ENCODE results near the gene LIPI. TPM values are rescaled to one million over a fixed set of nuclear protein-coding genes. Genes with fewer than 3 reads are reported as not detected.
"Not testable (repeated sequence)": the region's sequence is repeated elsewhere in the genome, so short reads cannot be mapped to it uniquely, and the experiment has no call there.

The LIPI gene
- total RNA-seq, 4 donors from 2014 or later: not detected

- no peak for TF ChIP-seq CTCF (IDR thresholded peaks at IDR 0.05)
- no peak for TF ChIP-seq POLR2A (IDR thresholded peaks at IDR 0.05)
- H3K4me3 ChIP-seq (ENCODE audit: low read depth, poor library complexity, severe bottlenecking): no peak overlapping the region
- peak in 1 of 2 donors; percentile 72 for DNase-seq (ENCODE audit: low spot score in 2 of 2)
- intact Hi-C loops (cut with DNase I; ENCODE audit: low total_unique reads): no loop called here
- 95 to 97% methylated on average over 41 to 44 of the region's 44 CpGs for WGBS, 2 donors
Measured at GRCh38 chr21:14071902-14072734, 138.6 kb downstream of the LIPI start.

GRCh38 chr21:14070968-14071367 is 139.8 kb downstream of the LIPI start:
- intact Hi-C loops (cut with DNase I; ENCODE audit: low total_unique reads): no loop called here
- TF ChIP-seq POLR2A (IDR thresholded peaks at IDR 0.05) (no peak), CTCF (IDR thresholded peaks at IDR 0.05) (no peak)
- DNase-seq (ENCODE audit: low spot score in 2 of 2): peak in 1 of 2 donors; percentile 66
- H3K4me3 ChIP-seq (ENCODE audit: low read depth, poor library complexity, severe bottlenecking): no peak overlapping the region
- WGBS, 2 donors: 98% methylated on average over 16 of the region's 16 CpGs

GRCh38 chr21:14070049-14070893 is 140.5 kb downstream of the LIPI start:
- H3K4me3 ChIP-seq (ENCODE audit: low read depth, poor library complexity, severe bottlenecking): no peak overlapping the region
- TF ChIP-seq CTCF (IDR thresholded peaks at IDR 0.05): no peak
- TF ChIP-seq POLR2A (IDR thresholded peaks at IDR 0.05): no peak
- intact Hi-C loops (cut with DNase I; ENCODE audit: low total_unique reads): no loop called here
- DNase-seq (ENCODE audit: low spot score in 2 of 2): peak in 1 of 2 donors; percentile 69
- WGBS, 2 donors: 97% methylated on average over 39 to 46 of the region's 46 CpGs

DNA sequence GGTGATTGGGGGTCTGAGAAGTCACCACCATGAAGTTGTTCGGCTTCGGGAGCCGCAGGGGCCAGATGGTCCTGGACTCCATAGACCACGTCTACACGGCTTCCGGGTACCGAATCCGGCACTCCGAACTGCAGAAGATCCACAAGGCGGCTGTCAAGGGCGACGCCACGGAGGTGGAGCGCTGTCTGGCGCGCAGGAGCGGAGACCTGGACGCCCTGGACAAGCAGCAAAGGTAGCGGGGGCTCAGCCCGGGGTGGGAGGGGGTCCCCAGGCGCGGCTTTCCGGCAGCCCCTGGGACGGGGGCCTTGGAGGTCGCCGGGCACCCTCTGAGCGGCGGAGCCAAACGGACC is 146.5 kb downstream of the LIPI start:
- TF ChIP-seq CTCF (IDR thresholded peaks at IDR 0.05) (no peak), POLR2A (IDR thresholded peaks at IDR 0.05) (no peak)
- WGBS, 2 donors: 86 to 94% methylated on average over 29 of the region's 29 CpGs
- peak in 1 of 2 donors; percentile 72 for DNase-seq (ENCODE audit: low spot score in 2 of 2)
- H3K4me3 ChIP-seq (ENCODE audit: low read depth, poor library complexity, severe bottlenecking): no peak overlapping the region
- intact Hi-C loops (cut with DNase I; ENCODE audit: low total_unique reads): no loop called here

- H3K4me3 ChIP-seq (ENCODE audit: low read depth, poor library complexity, severe bottlenecking); intact Hi-C loops (cut with DNase I; ENCODE audit: low total_unique reads): not testable (repeated sequence)
- DNase-seq (ENCODE audit: low spot score in 2 of 2): peak in 1 of 2 donors; percentile 70
- 94 to 96% methylated on average over 49 to 57 of the region's 57 CpGs for WGBS, 2 donors
Measured at GRCh38 chr21:14063620-14064295, 147.0 kb downstream of the LIPI start.

DNA sequence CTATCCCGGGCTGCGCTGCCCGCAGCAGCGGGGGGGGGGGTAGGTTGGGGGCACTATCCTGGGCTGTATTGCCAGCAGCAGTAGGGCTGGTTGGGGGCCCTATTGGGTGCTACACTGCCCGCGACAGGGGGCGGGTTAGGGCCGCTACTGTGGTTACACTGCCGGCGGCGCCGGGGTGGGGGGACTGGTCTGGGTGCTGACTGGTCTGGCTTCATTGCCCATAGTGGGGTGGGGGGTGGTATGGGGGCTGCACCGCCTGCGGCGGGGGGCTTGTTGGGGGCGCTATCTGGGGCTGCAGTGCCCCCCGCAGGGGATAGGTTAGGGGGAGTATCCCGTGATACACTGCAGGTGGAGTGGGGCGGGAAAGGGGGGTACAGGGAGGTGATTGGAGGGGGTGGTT is 148.1 kb downstream of the LIPI start:
- H3K4me3 ChIP-seq (ENCODE audit: low read depth, poor library complexity, severe bottlenecking); intact Hi-C loops (cut with DNase I; ENCODE audit: low total_unique reads); DNase-seq (ENCODE audit: low spot score in 2 of 2): not testable (repeated sequence)
- 99% methylated on average over 7 of the region's 19 CpGs for WGBS, 2 donors

DNA sequence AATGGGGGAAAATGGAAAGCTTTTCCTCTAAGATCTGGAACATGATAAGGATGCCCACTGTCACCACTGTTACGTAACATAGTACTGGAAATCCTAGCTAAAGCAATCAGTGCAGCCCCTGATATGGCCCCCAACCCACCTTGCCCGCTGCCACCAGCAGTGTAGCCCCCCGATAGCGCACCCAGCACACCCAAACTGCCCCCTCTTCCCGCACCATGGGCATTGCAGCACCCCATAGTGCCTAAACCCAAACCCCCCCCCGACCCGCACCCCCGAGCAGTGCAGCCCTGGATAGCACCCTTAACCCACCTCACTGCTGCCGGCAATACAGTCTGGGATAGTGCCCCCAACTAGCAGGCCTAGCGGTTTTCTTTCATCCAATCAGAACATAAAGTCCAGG is 148.9 kb downstream of the LIPI start:
- intact Hi-C loops (cut with DNase I; ENCODE audit: low total_unique reads); H3K4me3 ChIP-seq (ENCODE audit: low read depth, poor library complexity, severe bottlenecking); DNase-seq (ENCODE audit: low spot score in 2 of 2): not testable (repeated sequence)
- 93 to 95% methylated on average over 7 to 10 of the region's 10 CpGs for WGBS, 2 donors

GRCh38 chr21:14058995-14059627 is 151.6 kb downstream of the LIPI start:
- H3K4me3 ChIP-seq (ENCODE audit: low read depth, poor library complexity, severe bottlenecking); intact Hi-C loops (cut with DNase I; ENCODE audit: low total_unique reads); DNase-seq (ENCODE audit: low spot score in 2 of 2): not testable (repeated sequence)
- WGBS, 2 donors: 96 to 97% methylated on average over 8 to 12 of the region's 12 CpGs
